H9 (cell line): Measurements from ENCODE around the gene SF3B3. TPM values are rescaled to one million over a fixed set of nuclear protein-coding genes. Genes with fewer than 3 reads are reported as not detected.

Source experiments
- DNase-seq: peaks from one replicate; pipeline ENCODE4 v3.0.0-alpha.2; 2017
- H2AFZ ChIP-seq: one replicate; pipeline ENCODE4 v1.6.1; 2013; ENCODE audit warnings: mild to moderate bottlenecking, low read length, control low read depth, moderate library complexity
- H2AK5ac ChIP-seq: 2 replicates; pipeline ENCODE4 v1.6.1; 2013; ENCODE audit warnings: low read length, control low read depth, mixed read lengths; ENCODE audit not compliant: insufficient read length
- H2BK120ac ChIP-seq: one replicate; pipeline ENCODE4 v1.6.1; 2013; ENCODE audit warnings: low read depth, mild to moderate bottlenecking, low read length, control low read depth, inconsistent platforms; ENCODE audit not compliant: poor library complexity, severe bottlenecking
- H2BK12ac ChIP-seq: 2 replicates; pipeline ENCODE4 v1.6.1; 2013; ENCODE audit warnings: low read length, control low read depth, mixed read lengths, low read depth; ENCODE audit not compliant: insufficient read length
- H2BK15ac ChIP-seq: 2 replicates; pipeline ENCODE4 v1.6.1; 2013; ENCODE audit warnings: low read depth, low read length, control low read depth
- H2BK20ac ChIP-seq: one replicate; pipeline ENCODE4 v1.6.1; 2013; ENCODE audit warnings: low read depth, mild to moderate bottlenecking, low read length, control low read depth, inconsistent platforms; ENCODE audit not compliant: poor library complexity, severe bottlenecking
- H2BK5ac ChIP-seq: 2 replicates; pipeline ENCODE4 v1.6.1; 2013; ENCODE audit warnings: low read length, control low read depth, mixed read lengths; ENCODE audit not compliant: insufficient read length
- H3K14ac ChIP-seq: 2 replicates; pipeline ENCODE4 v1.6.1; 2013; ENCODE audit warnings: low read length, control low read depth; ENCODE audit not compliant: insufficient read depth
- H3K18ac ChIP-seq: 2 replicates; pipeline ENCODE4 v1.6.1; 2013; ENCODE audit warnings: low read depth, mild to moderate bottlenecking, mixed read lengths, low read length, control low read depth; ENCODE audit not compliant: insufficient read length
- H3K23ac ChIP-seq: 2 replicates; pipeline ENCODE4 v1.6.1; 2013; ENCODE audit warnings: low read length, control low read depth, mixed read lengths, low read depth; ENCODE audit not compliant: insufficient read length
- H3K23me2 ChIP-seq: 2 replicates; pipeline ENCODE4 v1.6.1; 2013; ENCODE audit warnings: low read depth, mild to moderate bottlenecking, mixed read lengths, low read length, control low read depth; ENCODE audit not compliant: insufficient read length, poor library complexity, severe bottlenecking
- H3K27ac ChIP-seq: 2 replicates; pipeline ENCODE4 v1.5.1; 2013; ENCODE audit warnings: low read length, control low read depth, mixed read lengths, low read depth; ENCODE audit not compliant: insufficient read length
- H3K27me3 ChIP-seq: 2 replicates; pipeline ENCODE4 v1.6.1; 2013; ENCODE audit warnings: low read length, control low read depth, inconsistent platforms; ENCODE audit not compliant: insufficient read depth
- H3K4ac ChIP-seq: 2 replicates; pipeline ENCODE4 v1.6.1; 2013; ENCODE audit warnings: low read depth, mild to moderate bottlenecking, control low read depth, inconsistent platforms, low read length, moderate library complexity
- H3K4me1 ChIP-seq: 2 replicates; pipeline ENCODE4 v1.6.1; 2013; ENCODE audit warnings: low read length, control low read depth, inconsistent platforms; ENCODE audit not compliant: insufficient read depth
- H3K4me2 ChIP-seq: 2 replicates; pipeline ENCODE4 v1.6.1; 2013; ENCODE audit warnings: low read length, control low read depth, mixed read lengths; ENCODE audit not compliant: insufficient read length, insufficient read depth
- H3K56ac ChIP-seq: 2 replicates; pipeline ENCODE4 v1.6.1; 2013; ENCODE audit warnings: low read depth, mild to moderate bottlenecking, mixed read lengths, low read length, control low read depth; ENCODE audit not compliant: insufficient read length
- H3K79me1 ChIP-seq: 2 replicates; pipeline ENCODE4 v1.6.1; 2013; ENCODE audit warnings: low read depth, mild to moderate bottlenecking, moderate library complexity, low read length, control low read depth, inconsistent platforms; ENCODE audit not compliant: insufficient read depth, poor library complexity, severe bottlenecking
- H3K79me2 ChIP-seq: 2 replicates; pipeline ENCODE4 v1.6.1; 2013; ENCODE audit warnings: low read length, control low read depth, inconsistent platforms; ENCODE audit not compliant: insufficient read depth
- H3K9ac ChIP-seq: 2 replicates; pipeline ENCODE4 v1.6.1; 2013; ENCODE audit warnings: low read length, control low read depth, mixed read lengths; ENCODE audit not compliant: insufficient read length; ENCODE audit errors: extremely low read depth
- H3K9me3 ChIP-seq: one replicate; pipeline ENCODE4 v1.6.1; 2013; ENCODE audit warnings: low read depth, low read length, inconsistent platforms; ENCODE audit not compliant: control insufficient read depth
- H3T11ph ChIP-seq: one replicate; pipeline ENCODE4 v1.6.1; 2013; ENCODE audit warnings: mild to moderate bottlenecking, low read length, control low read depth, inconsistent platforms
- H4K20me1 ChIP-seq: one replicate; pipeline ENCODE4 v1.6.1; 2013; ENCODE audit not compliant: control insufficient read depth, insufficient read length, insufficient read depth
- H4K5ac ChIP-seq: 2 replicates; pipeline ENCODE4 v1.6.1; 2013; ENCODE audit warnings: low read depth, mild to moderate bottlenecking, mixed read lengths, low read length, control low read depth; ENCODE audit not compliant: insufficient read length
- H4K8ac ChIP-seq: replicated peaks from 2 replicates; pipeline ENCODE4 v1.6.1; 2013; ENCODE audit warnings: low read length, control low read depth, mixed read lengths, low read depth; ENCODE audit not compliant: insufficient read length
- H4K91ac ChIP-seq: 2 replicates; pipeline ENCODE4 v1.6.1; 2013; ENCODE audit warnings: low read depth, mild to moderate bottlenecking, moderate library complexity, mixed read lengths, low read length, control low read depth; ENCODE audit not compliant: insufficient read length
- H3K27ac Mint-ChIP-seq, 3 experiments: 2 replicates in 2 of 3; 3 replicates in 1 of 3; pipeline ENCODE4 v1.8.0; 2020 to 2021; ENCODE audit warnings: mixed read lengths in 3 of 3, mild to moderate bottlenecking in 1 of 3, moderate library complexity in 1 of 3
- H3K27me3 Mint-ChIP-seq: 2 replicates; pipeline ENCODE4 v1.8.0; 2021; ENCODE audit warnings: low read depth, mild to moderate bottlenecking, moderate library complexity, mixed read lengths
- H3K36me3 Mint-ChIP-seq, 3 experiments: 2 replicates in 2 of 3; 3 replicates in 1 of 3; pipeline ENCODE4 v1.8.0; 2020 to 2021; ENCODE audit warnings: low read depth in 3 of 3, mixed read lengths in 3 of 3; ENCODE audit not compliant: insufficient read depth in 1 of 3
- H3K4me1 Mint-ChIP-seq, 2 experiments: 2 replicates each; pipeline ENCODE4 v1.8.0; 2020; ENCODE audit warnings: mixed read lengths in 2 of 2
- H3K4me3 Mint-ChIP-seq, 2 experiments: 2 replicates in 1 of 2; 3 replicates in 1 of 2; pipeline ENCODE4 v1.8.0; 2020 to 2021; ENCODE audit warnings: mild to moderate bottlenecking in 2 of 2, mixed read lengths in 2 of 2, moderate library complexity in 1 of 2
- H3K9me3 Mint-ChIP-seq, 2 experiments: 2 replicates in 1 of 2; 3 replicates in 1 of 2; pipeline ENCODE4 v1.8.0; 2020; ENCODE audit warnings: mild to moderate bottlenecking in 2 of 2, mixed read lengths in 2 of 2, moderate library complexity in 1 of 2
- whole genome bisulfite sequencing: extraction: QIAGEN DNeasy Blood & Tissue Kit; methylation state at CpG from one replicate; pipeline ENCODE4 v1.1.7; 2013; ENCODE audit warnings: missing lambda C conversion rate, low lambda C conversion rate, mixed read lengths; ENCODE audit not compliant: insufficient read length; ENCODE audit errors: extremely low coverage; 5-methylcytosine and 5-hydroxymethylcytosine counted together
- total RNA-seq: library from RNA; stranded (reverse); gene quantifications from 2 replicates; pipeline ENCODE4 v1.2.1, GENCODE V29; 2021
- TF ChIP-seq, protein P1 (sequence below): fragments of 200-600 bp; sonication (generic); conservative IDR thresholded peaks from 3 replicates; pipeline ENCODE4 v1.8.0; 2021; ENCODE audit warnings: antibody characterized with exemption, mild to moderate bottlenecking

Gene SF3B3
- total RNA-seq, 1 experiment from 2014 or later: 493 TPM

DNA sequence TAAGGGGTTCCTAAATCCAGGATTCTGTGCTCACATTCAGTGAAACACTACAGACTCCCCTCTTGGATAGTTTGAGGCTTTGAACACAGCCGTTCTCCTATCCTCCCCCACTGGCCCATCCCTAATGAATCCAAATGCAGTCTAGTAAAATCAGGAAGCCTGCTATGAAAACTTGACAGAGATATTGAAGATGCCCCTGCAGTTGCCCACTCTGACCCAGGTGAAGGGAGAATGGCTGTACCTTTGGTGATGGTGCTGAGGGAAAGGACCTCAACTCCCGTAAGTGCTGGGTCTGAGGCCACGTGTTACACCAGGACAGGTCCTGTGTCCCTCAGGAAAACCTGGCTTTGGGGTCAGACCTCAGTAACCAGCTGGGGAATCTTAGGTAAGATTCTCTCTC lies 54.4 kb downstream of the SF3B3 start:
- no peak overlapping the region for H3T11ph ChIP-seq
- H3K27me3 Mint-ChIP-seq: peaks cover 4% of the 10 kb centered on the region
- no peak overlapping the region for H2AK5ac ChIP-seq
- H3K79me1 ChIP-seq: no peaks in the 10 kb centered on the region
- H4K5ac ChIP-seq: no peak overlapping the region
- no peak overlapping the region for H3K23ac ChIP-seq
- H4K91ac ChIP-seq: no peak overlapping the region
- H3K4me2 ChIP-seq: no peak overlapping the region
- no peak overlapping the region for H2BK120ac ChIP-seq
- H3K4ac ChIP-seq: no peak overlapping the region
- H4K8ac ChIP-seq: no peak overlapping the region
- no peak overlapping the region for H3K4me3 Mint-ChIP-seq
- no peak overlapping the region; a peak in 2 of 7 replicates for H3K27ac Mint-ChIP-seq
- no peaks in the 10 kb centered on the region for H3K4me1 ChIP-seq
- H3K27me3 ChIP-seq: no peaks in the 10 kb centered on the region
- no peak overlapping the region for H2BK5ac ChIP-seq
- no peaks in the 10 kb centered on the region for H3K23me2 ChIP-seq
- H3K9me3 ChIP-seq: no peaks in the 10 kb centered on the region
- H3K9me3 Mint-ChIP-seq: peaks cover 0 to 3% of the 10 kb centered on the region in 2 experiments; a peak in 1 of 5 replicates
- H4K20me1 ChIP-seq: no peaks in the 10 kb centered on the region
- no peak overlapping the region for H2BK15ac ChIP-seq
- H2BK20ac ChIP-seq: no peak overlapping the region
- H2BK12ac ChIP-seq: no peak overlapping the region
- WGBS: no CpG with 5 or more reads among the region's 3 CpGs
- H3K56ac ChIP-seq: no peak overlapping the region
- H3K36me3 Mint-ChIP-seq: peaks cover 6 to 24% (median 9%) of the 10 kb centered on the region in 3 experiments; a peak in 6 of 7 replicates
- TF ChIP-seq, protein P1, sequence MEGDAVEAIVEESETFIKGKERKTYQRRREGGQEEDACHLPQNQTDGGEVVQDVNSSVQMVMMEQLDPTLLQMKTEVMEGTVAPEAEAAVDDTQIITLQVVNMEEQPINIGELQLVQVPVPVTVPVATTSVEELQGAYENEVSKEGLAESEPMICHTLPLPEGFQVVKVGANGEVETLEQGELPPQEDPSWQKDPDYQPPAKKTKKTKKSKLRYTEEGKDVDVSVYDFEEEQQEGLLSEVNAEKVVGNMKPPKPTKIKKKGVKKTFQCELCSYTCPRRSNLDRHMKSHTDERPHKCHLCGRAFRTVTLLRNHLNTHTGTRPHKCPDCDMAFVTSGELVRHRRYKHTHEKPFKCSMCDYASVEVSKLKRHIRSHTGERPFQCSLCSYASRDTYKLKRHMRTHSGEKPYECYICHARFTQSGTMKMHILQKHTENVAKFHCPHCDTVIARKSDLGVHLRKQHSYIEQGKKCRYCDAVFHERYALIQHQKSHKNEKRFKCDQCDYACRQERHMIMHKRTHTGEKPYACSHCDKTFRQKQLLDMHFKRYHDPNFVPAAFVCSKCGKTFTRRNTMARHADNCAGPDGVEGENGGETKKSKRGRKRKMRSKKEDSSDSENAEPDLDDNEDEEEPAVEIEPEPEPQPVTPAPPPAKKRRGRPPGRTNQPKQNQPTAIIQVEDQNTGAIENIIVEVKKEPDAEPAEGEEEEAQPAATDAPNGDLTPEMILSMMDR: no peak
- no peak overlapping the region for H3K14ac ChIP-seq
- H3K4me1 Mint-ChIP-seq: peaks cover 14 to 19% of the 10 kb centered on the region in 2 experiments
- H3K27ac ChIP-seq: no peak overlapping the region
- no peak overlapping the region for H3K18ac ChIP-seq
- DNase-seq: no peak
- no peak overlapping the region for H2AFZ ChIP-seq
- no peak overlapping the region for H3K9ac ChIP-seq
- no peaks in the 10 kb centered on the region for H3K79me2 ChIP-seq
